WTC11 (cell line): ENCODE results near the gene AKR7A2.

ENCODE experiments used
- TCF7 ChIP-seq: sonication (generic); formaldehyde crosslinking; IDR thresholded peaks from 2 replicates; pipeline ENCODE4 v1.8.0; 2022; ENCODE audit warnings: mild to moderate bottlenecking, low read depth, missing genetic modification reagents, moderate library complexity
- ZNF232 ChIP-seq: sonication (generic); formaldehyde crosslinking; IDR thresholded peaks from 2 replicates; pipeline ENCODE4 v1.8.0; 2022; ENCODE audit warnings: mild to moderate bottlenecking, missing genetic modification reagents
- ZNF317 ChIP-seq: sonication (generic); formaldehyde crosslinking; IDR thresholded peaks from 2 replicates; pipeline ENCODE4 v1.8.1; 2023; ENCODE audit warnings: low read depth, mild to moderate bottlenecking, moderate library complexity, missing genetic modification reagents, borderline replicate concordance
- ZNF423 ChIP-seq: fragments of 250-450 bp; sonication (Bioruptor Pico); IDR thresholded peaks from 2 replicates; pipeline ENCODE4 v2.1.2; 2022; ENCODE audit warnings: mild to moderate bottlenecking, moderate library complexity
- TF ChIP-seq, protein P1 (sequence below): sonication (generic); formaldehyde crosslinking; IDR thresholded peaks from 2 replicates; pipeline ENCODE4 v1.8.0; 2022; ENCODE audit warnings: mild to moderate bottlenecking, missing genetic modification reagents
- TF ChIP-seq, protein P2 (sequence below): sonication (generic); formaldehyde crosslinking; IDR thresholded peaks from 2 replicates; pipeline ENCODE4 v1.8.1; 2022; ENCODE audit warnings: mild to moderate bottlenecking, missing genetic modification reagents, moderate library complexity, borderline replicate concordance
- TF ChIP-seq, protein P3 (sequence below): sonication (generic); formaldehyde crosslinking; IDR thresholded peaks from 2 replicates; pipeline ENCODE4 v1.8.0; 2023; ENCODE audit warnings: missing genetic modification reagents
- TF ChIP-seq, protein P4 (sequence below): sonication (generic); formaldehyde crosslinking; IDR thresholded peaks from 2 replicates; pipeline ENCODE4 v1.8.0; 2022; ENCODE audit warnings: mild to moderate bottlenecking, missing genetic modification reagents

DNA sequence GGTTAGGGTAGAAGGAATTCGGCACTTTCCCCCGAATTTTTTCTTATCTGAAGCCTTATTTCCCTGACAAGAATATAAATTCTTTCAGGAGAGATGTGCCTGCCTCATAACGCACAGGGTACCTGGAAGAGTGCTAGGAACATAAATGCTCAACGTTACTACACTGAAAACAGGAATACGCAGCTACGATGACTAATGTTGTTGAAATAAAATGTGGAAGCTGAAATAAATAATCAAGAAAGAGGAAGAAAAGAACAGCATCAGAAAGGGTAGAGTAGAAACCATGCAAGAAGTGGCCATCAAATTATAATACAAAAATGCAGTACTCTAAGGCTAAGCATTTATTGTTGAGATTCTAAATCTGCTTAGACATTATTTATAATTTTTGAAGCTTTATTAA lies 34.1 kb upstream of the AKR7A2 start:
- TF ChIP-seq ZNF317 (CRISPR knock-in tag) (no peak), TCF7 (no peak), ZNF423 (CRISPR knock-in tag) (no peak), ZNF232 (CRISPR knock-in tag) (no peak)
- TF ChIP-seq, protein P1, sequence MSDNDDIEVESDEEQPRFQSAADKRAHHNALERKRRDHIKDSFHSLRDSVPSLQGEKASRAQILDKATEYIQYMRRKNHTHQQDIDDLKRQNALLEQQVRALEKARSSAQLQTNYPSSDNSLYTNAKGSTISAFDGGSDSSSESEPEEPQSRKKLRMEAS (CRISPR knock-in tag): no peak
- TF ChIP-seq, protein P2, sequence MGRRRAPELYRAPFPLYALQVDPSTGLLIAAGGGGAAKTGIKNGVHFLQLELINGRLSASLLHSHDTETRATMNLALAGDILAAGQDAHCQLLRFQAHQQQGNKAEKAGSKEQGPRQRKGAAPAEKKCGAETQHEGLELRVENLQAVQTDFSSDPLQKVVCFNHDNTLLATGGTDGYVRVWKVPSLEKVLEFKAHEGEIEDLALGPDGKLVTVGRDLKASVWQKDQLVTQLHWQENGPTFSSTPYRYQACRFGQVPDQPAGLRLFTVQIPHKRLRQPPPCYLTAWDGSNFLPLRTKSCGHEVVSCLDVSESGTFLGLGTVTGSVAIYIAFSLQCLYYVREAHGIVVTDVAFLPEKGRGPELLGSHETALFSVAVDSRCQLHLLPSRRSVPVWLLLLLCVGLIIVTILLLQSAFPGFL (CRISPR knock-in tag): no peak
- TF ChIP-seq, protein P3, sequence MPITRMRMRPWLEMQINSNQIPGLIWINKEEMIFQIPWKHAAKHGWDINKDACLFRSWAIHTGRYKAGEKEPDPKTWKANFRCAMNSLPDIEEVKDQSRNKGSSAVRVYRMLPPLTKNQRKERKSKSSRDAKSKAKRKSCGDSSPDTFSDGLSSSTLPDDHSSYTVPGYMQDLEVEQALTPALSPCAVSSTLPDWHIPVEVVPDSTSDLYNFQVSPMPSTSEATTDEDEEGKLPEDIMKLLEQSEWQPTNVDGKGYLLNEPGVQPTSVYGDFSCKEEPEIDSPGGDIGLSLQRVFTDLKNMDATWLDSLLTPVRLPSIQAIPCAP (CRISPR knock-in tag): no peak
- TF ChIP-seq, protein P4, sequence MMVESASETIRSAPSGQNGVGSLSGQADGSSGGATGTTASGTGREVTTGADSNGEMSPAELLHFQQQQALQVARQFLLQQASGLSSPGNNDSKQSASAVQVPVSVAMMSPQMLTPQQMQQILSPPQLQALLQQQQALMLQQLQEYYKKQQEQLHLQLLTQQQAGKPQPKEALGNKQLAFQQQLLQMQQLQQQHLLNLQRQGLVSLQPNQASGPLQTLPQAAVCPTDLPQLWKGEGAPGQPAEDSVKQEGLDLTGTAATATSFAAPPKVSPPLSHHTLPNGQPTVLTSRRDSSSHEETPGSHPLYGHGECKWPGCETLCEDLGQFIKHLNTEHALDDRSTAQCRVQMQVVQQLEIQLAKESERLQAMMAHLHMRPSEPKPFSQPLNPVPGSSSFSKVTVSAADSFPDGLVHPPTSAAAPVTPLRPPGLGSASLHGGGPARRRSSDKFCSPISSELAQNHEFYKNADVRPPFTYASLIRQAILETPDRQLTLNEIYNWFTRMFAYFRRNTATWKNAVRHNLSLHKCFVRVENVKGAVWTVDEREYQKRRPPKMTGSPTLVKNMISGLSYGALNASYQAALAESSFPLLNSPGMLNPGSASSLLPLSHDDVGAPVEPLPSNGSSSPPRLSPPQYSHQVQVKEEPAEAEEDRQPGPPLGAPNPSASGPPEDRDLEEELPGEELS (CRISPR knock-in tag): no peak
